ENCODE measurements around the gene PRKAR2B.

Gene PRKAR2B

DNA sequence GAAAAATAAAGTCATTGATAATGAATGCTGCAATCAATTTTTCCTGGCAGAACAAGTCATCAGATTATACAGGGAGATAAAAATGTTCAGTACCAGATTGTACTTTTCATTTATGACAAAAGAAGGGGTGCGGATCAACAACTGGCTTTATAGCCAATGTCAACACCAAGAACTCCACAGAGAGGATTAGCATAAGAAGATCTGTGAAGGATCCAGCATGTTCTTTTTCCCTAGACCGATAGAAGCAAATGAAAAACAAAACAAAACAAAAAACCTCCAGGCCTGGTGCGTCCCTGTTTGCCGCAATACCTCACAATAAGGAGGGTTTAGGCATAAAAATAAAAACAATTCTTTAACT is 34.7 kb upstream of the PRKAR2B start:
- no peaks in the 10 kb centered on the region for H3K4me1 ChIP-seq (ENCODE audit: control insufficient read depth in 1 of 2, insufficient read depth in 2 of 2, low read length in 2 of 2)
- no peaks in the 10 kb centered on the region for H3K9me3 ChIP-seq (ENCODE audit: control insufficient read depth in 1 of 2, low read length in 2 of 2)
- H3K27ac ChIP-seq (ENCODE audit: low read depth, low read length): no peak overlapping the region
- no peaks in the 10 kb centered on the region for H3K27me3 ChIP-seq (ENCODE audit: control insufficient read depth in 1 of 2, insufficient read depth in 2 of 2, low read length in 2 of 2)
- H3K4me3 ChIP-seq (ENCODE audit: low read depth in 1 of 2, low read length in 2 of 2): no peak overlapping the region
- H3K36me3 ChIP-seq (ENCODE audit: control insufficient read depth in 1 of 2, insufficient read depth in 2 of 2, low read length in 2 of 2): no peaks in the 10 kb centered on the region
- no peak overlapping the region for H3K9ac ChIP-seq (ENCODE audit: low read depth in 1 of 2, low read length in 2 of 2)

DNA sequence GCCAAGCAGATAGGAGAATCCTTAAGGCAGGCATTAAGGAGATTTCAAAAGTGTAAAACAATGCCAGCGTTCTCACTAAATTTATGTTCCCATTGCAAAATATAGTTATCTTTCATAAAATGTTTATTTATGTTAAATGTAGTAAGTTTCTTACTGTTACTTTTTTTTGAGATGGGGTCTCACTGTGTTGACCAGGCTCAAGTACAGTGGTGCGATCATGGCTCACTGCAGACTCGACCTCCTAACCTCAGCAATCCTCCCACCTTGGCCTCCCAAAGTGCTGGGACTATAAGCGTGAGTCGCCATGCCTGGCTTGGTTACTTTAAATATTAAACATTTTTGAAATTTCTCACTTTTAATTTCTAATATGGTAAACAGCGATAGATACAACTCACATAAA is 31.8 kb upstream of the PRKAR2B start:
- H3K4me1 ChIP-seq (ENCODE audit: control insufficient read depth in 1 of 2, insufficient read depth in 2 of 2, low read length in 2 of 2): no peaks in the 10 kb centered on the region
- H3K36me3 ChIP-seq (ENCODE audit: control insufficient read depth in 1 of 2, insufficient read depth in 2 of 2, low read length in 2 of 2): no peaks in the 10 kb centered on the region
- no peak overlapping the region for H3K9ac ChIP-seq (ENCODE audit: low read depth in 1 of 2, low read length in 2 of 2)
- no peaks in the 10 kb centered on the region for H3K27me3 ChIP-seq (ENCODE audit: control insufficient read depth in 1 of 2, insufficient read depth in 2 of 2, low read length in 2 of 2)
- no peak overlapping the region for H3K4me3 ChIP-seq (ENCODE audit: low read depth in 1 of 2, low read length in 2 of 2)
- no peaks in the 10 kb centered on the region for H3K9me3 ChIP-seq (ENCODE audit: control insufficient read depth in 1 of 2, low read length in 2 of 2)
- H3K27ac ChIP-seq (ENCODE audit: low read depth, low read length): no peak overlapping the region

DNA sequence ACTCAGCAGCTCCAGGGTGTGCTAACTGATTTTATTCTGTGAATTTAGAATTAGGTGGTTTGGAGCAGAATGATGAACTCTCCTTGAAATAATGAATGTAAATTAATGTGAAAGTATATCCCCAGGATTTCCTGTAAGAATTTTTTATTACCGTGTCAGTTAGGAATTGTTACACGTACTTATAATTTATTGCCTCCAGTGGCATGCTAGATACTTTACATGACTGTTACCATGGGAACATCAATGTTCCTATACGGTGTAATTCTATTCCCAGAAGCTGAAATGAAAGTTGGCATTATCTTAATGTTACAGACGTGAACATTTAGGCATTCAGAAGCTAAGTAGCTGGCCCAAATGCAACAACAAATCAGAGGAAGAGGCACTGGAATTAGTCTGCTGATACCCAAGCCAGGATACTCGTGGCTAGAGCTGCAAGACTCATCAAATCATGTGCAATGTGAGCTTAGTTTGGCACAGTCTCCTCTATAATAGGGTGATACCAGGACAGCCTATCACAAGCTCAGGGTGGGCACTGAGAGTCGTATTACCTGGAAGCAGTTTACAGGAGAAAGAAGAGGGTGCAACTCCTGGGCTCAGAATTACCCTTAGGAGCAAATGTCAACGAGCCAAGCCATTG is 30.0 kb upstream of the PRKAR2B start:
- Histone ChIP-seq H3K27me3 (ENCODE audit: control insufficient read depth in 1 of 2, insufficient read depth in 2 of 2, low read length in 2 of 2) (no peaks in the 10 kb centered on the region), H3K9ac (ENCODE audit: low read depth in 1 of 2, low read length in 2 of 2) (no peak overlapping the region), H3K4me1 (ENCODE audit: control insufficient read depth in 1 of 2, insufficient read depth in 2 of 2, low read length in 2 of 2) (no peaks in the 10 kb centered on the region), H3K9me3 (ENCODE audit: control insufficient read depth in 1 of 2, low read length in 2 of 2) (no peaks in the 10 kb centered on the region), H3K27ac (ENCODE audit: low read depth, low read length) (no peak overlapping the region), H3K4me3 (ENCODE audit: low read depth in 1 of 2, low read length in 2 of 2) (no peak overlapping the region), H3K36me3 (ENCODE audit: control insufficient read depth in 1 of 2, insufficient read depth in 2 of 2, low read length in 2 of 2) (no peaks in the 10 kb centered on the region)

DNA sequence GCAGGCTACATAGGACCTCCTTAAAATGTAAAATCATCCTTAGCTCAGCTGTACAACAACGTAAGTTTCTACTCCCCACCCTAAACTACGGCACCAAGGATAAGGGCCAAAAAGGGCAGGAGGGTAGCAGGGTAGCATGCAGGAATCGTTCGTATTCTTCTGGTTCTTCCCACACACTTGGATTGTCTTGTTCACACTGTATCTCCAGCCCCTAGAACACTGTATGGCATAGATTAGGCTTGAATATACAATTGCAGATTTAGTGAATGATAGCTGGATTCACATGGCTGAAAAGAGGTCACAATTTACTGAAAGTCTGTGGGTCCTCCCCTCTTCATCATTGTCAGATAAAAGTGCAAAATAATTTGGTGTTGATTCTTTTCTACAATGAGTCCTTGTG is 28.2 kb upstream of the PRKAR2B start:
- no peaks in the 10 kb centered on the region for H3K36me3 ChIP-seq (ENCODE audit: control insufficient read depth in 1 of 2, insufficient read depth in 2 of 2, low read length in 2 of 2)
- H3K9ac ChIP-seq (ENCODE audit: low read depth in 1 of 2, low read length in 2 of 2): no peak overlapping the region
- no peak overlapping the region for H3K27ac ChIP-seq (ENCODE audit: low read depth, low read length)
- H3K4me3 ChIP-seq (ENCODE audit: low read depth in 1 of 2, low read length in 2 of 2): no peak overlapping the region
- H3K4me1 ChIP-seq (ENCODE audit: control insufficient read depth in 1 of 2, insufficient read depth in 2 of 2, low read length in 2 of 2): no peaks in the 10 kb centered on the region
- no peaks in the 10 kb centered on the region for H3K9me3 ChIP-seq (ENCODE audit: control insufficient read depth in 1 of 2, low read length in 2 of 2)
- no peaks in the 10 kb centered on the region for H3K27me3 ChIP-seq (ENCODE audit: control insufficient read depth in 1 of 2, insufficient read depth in 2 of 2, low read length in 2 of 2)

DNA sequence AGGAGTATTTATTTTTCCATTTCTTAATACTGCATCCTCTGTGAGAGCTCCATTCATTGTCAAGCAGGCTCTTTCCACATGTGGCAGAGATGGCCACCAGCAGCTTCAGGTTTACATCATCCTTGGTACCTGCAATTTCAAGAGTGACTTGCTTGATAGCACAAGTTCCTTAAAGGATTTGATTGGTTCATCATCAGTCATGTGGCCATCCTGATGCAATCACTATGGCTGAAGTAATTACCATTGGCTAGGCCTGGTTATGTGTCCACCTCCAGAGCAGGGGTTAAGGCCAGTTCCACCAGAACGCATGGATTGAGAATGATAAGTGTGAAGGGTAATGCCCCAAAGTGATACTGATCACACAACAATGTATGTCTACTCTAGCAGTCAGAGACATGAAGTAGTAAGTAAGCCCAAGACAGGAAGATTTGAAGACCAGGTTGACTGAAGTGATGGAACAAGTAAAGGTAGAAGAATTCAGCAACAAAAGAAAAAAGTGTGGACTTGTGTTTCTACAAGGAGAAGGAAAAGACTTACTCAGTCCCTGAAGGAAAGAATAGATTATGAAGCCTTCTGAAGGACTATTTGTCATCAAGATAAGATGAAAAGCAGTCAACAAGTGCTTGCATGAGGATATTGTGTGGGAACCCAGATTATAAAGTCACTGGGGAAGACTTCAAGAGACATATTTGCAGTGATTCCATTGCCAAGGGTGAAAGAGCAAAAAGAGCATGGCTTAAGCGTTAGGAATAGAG is 26.4 kb upstream of the PRKAR2B start:
- H3K4me3 ChIP-seq (ENCODE audit: low read depth in 1 of 2, low read length in 2 of 2): no peak overlapping the region
- H3K27ac ChIP-seq (ENCODE audit: low read depth, low read length): no peak overlapping the region
- no peaks in the 10 kb centered on the region for H3K27me3 ChIP-seq (ENCODE audit: control insufficient read depth in 1 of 2, insufficient read depth in 2 of 2, low read length in 2 of 2)
- no peaks in the 10 kb centered on the region for H3K4me1 ChIP-seq (ENCODE audit: control insufficient read depth in 1 of 2, insufficient read depth in 2 of 2, low read length in 2 of 2)
- no peaks in the 10 kb centered on the region for H3K36me3 ChIP-seq (ENCODE audit: control insufficient read depth in 1 of 2, insufficient read depth in 2 of 2, low read length in 2 of 2)
- no peak overlapping the region for H3K9ac ChIP-seq (ENCODE audit: low read depth in 1 of 2, low read length in 2 of 2)
- H3K9me3 ChIP-seq (ENCODE audit: control insufficient read depth in 1 of 2, low read length in 2 of 2): no peaks in the 10 kb centered on the region

DNA sequence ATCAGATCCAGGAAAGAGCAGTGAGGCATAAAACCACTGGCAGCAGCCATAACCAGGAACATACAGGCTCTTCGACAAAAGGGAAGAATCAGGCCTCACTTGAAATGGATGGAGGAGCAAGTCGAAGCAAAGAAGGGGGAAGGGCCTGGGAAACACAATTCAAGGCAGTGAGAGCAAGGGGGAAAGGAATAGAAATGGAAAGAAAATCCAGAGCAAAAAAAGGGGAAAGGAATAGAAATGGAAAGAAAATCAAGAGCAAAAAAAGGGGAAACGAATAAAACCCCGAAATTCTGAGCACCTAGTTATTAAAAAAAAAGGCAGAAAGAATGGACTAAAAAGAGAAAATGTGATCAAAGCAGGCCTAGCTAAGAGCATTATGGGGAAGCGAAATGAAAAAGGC is 24.1 kb upstream of the PRKAR2B start:
- H3K9me3 ChIP-seq (ENCODE audit: control insufficient read depth in 1 of 2, low read length in 2 of 2): no peaks in the 10 kb centered on the region
- H3K36me3 ChIP-seq (ENCODE audit: control insufficient read depth in 1 of 2, insufficient read depth in 2 of 2, low read length in 2 of 2): no peaks in the 10 kb centered on the region
- H3K27ac ChIP-seq (ENCODE audit: low read depth, low read length): no peak overlapping the region
- no peaks in the 10 kb centered on the region for H3K4me1 ChIP-seq (ENCODE audit: control insufficient read depth in 1 of 2, insufficient read depth in 2 of 2, low read length in 2 of 2)
- no peaks in the 10 kb centered on the region for H3K27me3 ChIP-seq (ENCODE audit: control insufficient read depth in 1 of 2, insufficient read depth in 2 of 2, low read length in 2 of 2)
- no peak overlapping the region for H3K4me3 ChIP-seq (ENCODE audit: low read depth in 1 of 2, low read length in 2 of 2)
- H3K9ac ChIP-seq (ENCODE audit: low read depth in 1 of 2, low read length in 2 of 2): no peak overlapping the region

DNA sequence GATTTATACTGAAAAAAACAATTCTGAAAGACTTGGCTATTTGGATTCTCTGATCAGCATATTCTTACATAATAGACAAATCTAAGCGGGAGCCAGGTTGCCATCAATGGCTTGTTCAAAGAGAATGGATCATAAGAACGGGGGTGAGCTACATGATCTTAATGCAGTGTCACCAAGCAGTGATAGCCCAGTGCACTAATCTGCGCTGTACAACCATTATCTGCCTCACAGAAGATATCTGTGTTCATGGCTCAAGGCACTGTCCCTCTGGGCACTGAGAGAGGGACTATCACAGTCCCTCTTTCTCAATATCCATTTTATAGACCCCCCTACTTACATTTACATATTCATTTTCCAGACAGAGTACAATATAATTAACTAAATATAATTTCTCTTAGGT is 22.9 kb upstream of the PRKAR2B start:
- H3K9me3 ChIP-seq (ENCODE audit: control insufficient read depth in 1 of 2, low read length in 2 of 2): no peaks in the 10 kb centered on the region
- no peaks in the 10 kb centered on the region for H3K36me3 ChIP-seq (ENCODE audit: control insufficient read depth in 1 of 2, insufficient read depth in 2 of 2, low read length in 2 of 2)
- no peak overlapping the region for H3K27ac ChIP-seq (ENCODE audit: low read depth, low read length)
- H3K4me3 ChIP-seq (ENCODE audit: low read depth in 1 of 2, low read length in 2 of 2): no peak overlapping the region
- H3K4me1 ChIP-seq (ENCODE audit: control insufficient read depth in 1 of 2, insufficient read depth in 2 of 2, low read length in 2 of 2): no peaks in the 10 kb centered on the region
- H3K9ac ChIP-seq (ENCODE audit: low read depth in 1 of 2, low read length in 2 of 2): no peak overlapping the region
- no peaks in the 10 kb centered on the region for H3K27me3 ChIP-seq (ENCODE audit: control insufficient read depth in 1 of 2, insufficient read depth in 2 of 2, low read length in 2 of 2)

DNA sequence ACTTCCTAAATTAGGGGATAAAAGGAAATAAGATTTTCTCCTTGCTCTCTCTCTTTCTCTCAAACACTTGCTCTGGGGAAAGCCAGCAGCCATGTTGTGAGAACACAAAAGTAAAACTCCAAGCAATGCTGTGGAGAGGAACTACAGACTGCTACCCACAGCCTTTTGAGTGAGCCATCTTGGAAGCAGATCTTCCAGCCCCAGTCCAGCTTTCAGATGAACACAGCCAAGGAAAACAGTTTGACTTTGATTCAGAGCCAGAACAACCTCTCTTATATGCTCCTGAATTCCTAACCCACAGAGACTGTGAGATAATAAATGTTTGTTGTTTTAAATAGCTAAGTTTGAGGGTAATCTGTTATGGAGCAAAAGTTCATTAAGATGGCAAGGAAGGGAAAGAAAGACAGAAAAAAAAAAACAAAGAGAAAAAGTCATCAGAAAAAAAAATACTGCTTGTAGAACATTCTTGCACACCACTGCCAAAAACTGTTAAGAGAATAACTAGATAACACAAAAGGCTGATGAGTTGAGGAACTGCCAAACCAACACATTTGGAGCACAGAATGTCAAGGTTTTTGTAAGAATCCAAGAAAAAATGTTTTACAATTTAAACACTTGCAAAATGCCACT is 20.9 kb upstream of the PRKAR2B start:
- H3K4me3 ChIP-seq (ENCODE audit: low read depth in 1 of 2, low read length in 2 of 2): no peak overlapping the region
- no peaks in the 10 kb centered on the region for H3K9me3 ChIP-seq (ENCODE audit: control insufficient read depth in 1 of 2, low read length in 2 of 2)
- H3K9ac ChIP-seq (ENCODE audit: low read depth in 1 of 2, low read length in 2 of 2): no peak overlapping the region
- no peaks in the 10 kb centered on the region for H3K4me1 ChIP-seq (ENCODE audit: control insufficient read depth in 1 of 2, insufficient read depth in 2 of 2, low read length in 2 of 2)
- H3K27me3 ChIP-seq (ENCODE audit: control insufficient read depth in 1 of 2, insufficient read depth in 2 of 2, low read length in 2 of 2): no peaks in the 10 kb centered on the region
- H3K27ac ChIP-seq (ENCODE audit: low read depth, low read length): no peak overlapping the region
- no peaks in the 10 kb centered on the region for H3K36me3 ChIP-seq (ENCODE audit: control insufficient read depth in 1 of 2, insufficient read depth in 2 of 2, low read length in 2 of 2)

DNA sequence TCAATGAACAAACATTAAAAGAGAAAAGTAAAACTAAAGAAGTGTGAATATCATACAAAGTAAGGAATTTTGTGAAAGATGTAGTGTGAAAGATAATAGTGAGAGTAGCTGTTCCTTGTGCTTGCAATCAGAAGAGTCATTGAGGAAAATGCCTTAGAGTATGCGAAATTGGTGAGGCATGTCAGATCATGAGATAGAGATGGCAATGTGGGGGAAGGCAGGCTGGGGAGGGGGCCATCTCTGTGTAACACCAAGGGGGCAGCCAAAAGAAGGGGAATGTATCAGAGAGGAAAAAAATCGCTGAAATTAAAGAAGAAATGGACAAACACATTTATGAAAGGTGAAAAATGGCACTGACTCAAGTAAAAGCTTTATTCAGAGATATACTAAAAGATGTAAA is 19.6 kb upstream of the PRKAR2B start:
- Histone ChIP-seq H3K9me3 (ENCODE audit: control insufficient read depth in 1 of 2, low read length in 2 of 2) (no peaks in the 10 kb centered on the region), H3K36me3 (ENCODE audit: control insufficient read depth in 1 of 2, insufficient read depth in 2 of 2, low read length in 2 of 2) (no peaks in the 10 kb centered on the region), H3K27ac (ENCODE audit: low read depth, low read length) (no peak overlapping the region), H3K9ac (ENCODE audit: low read depth in 1 of 2, low read length in 2 of 2) (no peak overlapping the region), H3K4me3 (ENCODE audit: low read depth in 1 of 2, low read length in 2 of 2) (no peak overlapping the region), H3K4me1 (ENCODE audit: control insufficient read depth in 1 of 2, insufficient read depth in 2 of 2, low read length in 2 of 2) (no peaks in the 10 kb centered on the region), H3K27me3 (ENCODE audit: control insufficient read depth in 1 of 2, insufficient read depth in 2 of 2, low read length in 2 of 2) (no peaks in the 10 kb centered on the region)

DNA sequence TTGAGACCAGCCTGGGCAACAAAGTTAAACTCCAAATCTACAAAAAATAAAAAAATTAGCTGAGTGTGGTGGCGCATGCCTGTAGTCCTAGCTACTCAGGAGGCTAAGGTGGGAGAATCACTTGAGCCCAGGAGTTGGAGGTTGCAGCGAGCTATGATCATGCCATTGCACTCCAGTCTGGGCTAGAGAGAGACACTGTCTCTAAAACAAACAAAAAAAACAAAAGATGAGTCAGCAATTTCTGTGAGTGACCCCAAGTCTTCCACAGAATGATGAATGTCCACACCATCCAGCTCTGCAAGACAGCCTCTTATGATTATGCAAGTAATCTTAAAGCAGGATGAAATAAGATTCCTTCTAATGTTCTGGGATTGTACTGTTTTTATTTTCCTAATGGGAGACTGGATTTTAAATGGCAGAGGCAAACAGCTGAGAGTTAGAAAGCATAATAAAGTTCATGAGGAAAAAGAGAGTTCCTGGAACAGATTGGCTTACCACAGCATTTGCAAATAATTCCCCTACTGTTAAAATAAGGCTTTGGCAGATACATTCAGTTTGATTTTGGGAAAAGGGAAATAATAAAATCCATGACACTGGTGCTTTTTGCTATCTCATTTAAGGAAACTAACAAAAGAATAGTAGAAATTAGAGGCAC is 18.9 kb upstream of the PRKAR2B start:
- Histone ChIP-seq H3K27me3 (ENCODE audit: control insufficient read depth in 1 of 2, insufficient read depth in 2 of 2, low read length in 2 of 2) (no peaks in the 10 kb centered on the region), H3K9me3 (ENCODE audit: control insufficient read depth in 1 of 2, low read length in 2 of 2) (no peaks in the 10 kb centered on the region), H3K9ac (ENCODE audit: low read depth in 1 of 2, low read length in 2 of 2) (no peak overlapping the region), H3K4me1 (ENCODE audit: control insufficient read depth in 1 of 2, insufficient read depth in 2 of 2, low read length in 2 of 2) (no peaks in the 10 kb centered on the region), H3K36me3 (ENCODE audit: control insufficient read depth in 1 of 2, insufficient read depth in 2 of 2, low read length in 2 of 2) (no peaks in the 10 kb centered on the region), H3K4me3 (ENCODE audit: low read depth in 1 of 2, low read length in 2 of 2) (no peak overlapping the region), H3K27ac (ENCODE audit: low read depth, low read length) (no peak overlapping the region)
